Measurements from ENCODE around the gene GLOD4. TPM values are rescaled to one million over a fixed set of nuclear protein-coding genes. Genes with fewer than 3 reads are reported as not detected.

The GLOD4 gene
- total RNA-seq, 1 experiment from 2014 or later = 84.3 TPM

- DNase-seq (ENCODE audit: low read depth) = no peak
These were observed 38.9 kb downstream of the GLOD4 start for GRCh38 chr17:743139-743538.

- DNase-seq (ENCODE audit: low read depth) = no peak
These were observed 39.8 kb downstream of the GLOD4 start for GRCh38 chr17:742147-742793.

GRCh38 chr17:740240-741017 lies 41.7 kb downstream of the GLOD4 start:
- no peak for DNase-seq (ENCODE audit: low read depth)

GRCh38 chr17:737561-738113 lies 44.4 kb downstream of the GLOD4 start:
- no peak for DNase-seq (ENCODE audit: low read depth)

GRCh38 chr17:733743-734142 lies 48.3 kb downstream of the GLOD4 start:
- no peak for DNase-seq (ENCODE audit: low read depth)

- DNase-seq (ENCODE audit: low read depth) = peak; percentile 59
These were observed 49.0 kb downstream of the GLOD4 start for GRCh38 chr17:732902-733720.

GRCh38 chr17:732067-732901 lies 49.8 kb downstream of the GLOD4 start, which contains the start of gene TLCD3A:
Gene TLCD3A, plus strand, starts transcription at chr17:732596. Its CDS starts 52 bp downstream, at chr17:732648.
- peak; percentile 51 for DNase-seq (ENCODE audit: low read depth)

- DNase-seq (ENCODE audit: low read depth) = no peak
These were observed 50.4 kb downstream of the GLOD4 start for GRCh38 chr17:731644-732066.

- no peak for DNase-seq (ENCODE audit: low read depth)
These were observed 53.2 kb downstream of the GLOD4 start for GRCh38 chr17:728911-729310.

GRCh38 chr17:726271-726919 lies 55.7 kb downstream of the GLOD4 start:
- no peak for DNase-seq (ENCODE audit: low read depth)

- no peak for DNase-seq (ENCODE audit: low read depth)
These were observed 56.3 kb downstream of the GLOD4 start for GRCh38 chr17:725746-726145.

- no peak for DNase-seq (ENCODE audit: low read depth)
These were observed 57.0 kb downstream of the GLOD4 start for GRCh38 chr17:725084-725483.

- no peak for DNase-seq (ENCODE audit: low read depth)
These were observed 60.5 kb downstream of the GLOD4 start for GRCh38 chr17:721540-721937.

- no peak for DNase-seq (ENCODE audit: low read depth)
These were observed 61.2 kb downstream of the GLOD4 start for GRCh38 chr17:720706-721539.

GRCh38 chr17:718075-718474 lies 64.0 kb downstream of the GLOD4 start:
- DNase-seq (ENCODE audit: low read depth) = no peak
